GM21576 (cell line): ENCODE measurements around the gene C2CD2.

Source experiments
- ATAC-seq: cut with Tn5 transposase; IDR thresholded peaks from one replicate; pipeline ENCODE4 v1.9.1; 2021; ENCODE audit warnings: mild to moderate bottlenecking, moderate library complexity; ENCODE audit not compliant: unreplicated experiment

The C2CD2 gene

DNA sequence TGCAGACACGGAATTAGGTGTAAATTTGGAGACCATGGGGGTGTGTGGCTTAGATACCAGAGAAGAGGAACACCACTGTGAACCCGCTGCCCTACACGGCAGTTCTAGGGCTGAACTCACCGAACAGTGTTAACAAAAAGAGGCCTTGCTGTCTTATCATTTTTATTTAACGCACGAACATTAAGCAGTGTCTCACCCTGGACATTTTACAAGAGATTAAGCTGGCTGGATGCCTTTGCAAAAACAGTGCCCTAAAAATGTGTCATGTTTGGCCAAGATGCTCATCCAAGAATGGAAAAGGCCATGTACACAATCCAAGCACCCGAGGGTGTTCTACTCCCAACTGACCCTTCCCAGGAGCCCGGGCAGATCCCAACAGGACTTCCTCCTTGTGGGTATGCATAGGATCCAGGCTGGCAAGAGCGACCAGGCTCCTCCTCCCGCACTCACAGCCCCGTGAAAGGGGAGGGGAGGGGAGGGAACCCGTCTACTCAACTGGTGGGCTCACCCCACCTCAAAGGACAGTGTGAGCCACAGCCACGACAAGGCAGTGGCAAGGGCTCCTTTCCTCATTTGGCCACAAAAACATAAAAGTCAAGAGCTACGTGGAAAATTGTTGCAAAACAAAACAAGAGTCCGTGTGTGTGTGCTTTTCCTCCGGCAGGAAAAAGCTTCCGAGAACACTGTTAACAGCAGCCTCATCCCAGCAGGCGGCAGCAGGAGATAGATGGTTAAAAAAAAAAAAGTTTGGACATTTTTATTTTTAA, 20.3 kb downstream of the C2CD2 start:
- no peak for ATAC-seq

DNA sequence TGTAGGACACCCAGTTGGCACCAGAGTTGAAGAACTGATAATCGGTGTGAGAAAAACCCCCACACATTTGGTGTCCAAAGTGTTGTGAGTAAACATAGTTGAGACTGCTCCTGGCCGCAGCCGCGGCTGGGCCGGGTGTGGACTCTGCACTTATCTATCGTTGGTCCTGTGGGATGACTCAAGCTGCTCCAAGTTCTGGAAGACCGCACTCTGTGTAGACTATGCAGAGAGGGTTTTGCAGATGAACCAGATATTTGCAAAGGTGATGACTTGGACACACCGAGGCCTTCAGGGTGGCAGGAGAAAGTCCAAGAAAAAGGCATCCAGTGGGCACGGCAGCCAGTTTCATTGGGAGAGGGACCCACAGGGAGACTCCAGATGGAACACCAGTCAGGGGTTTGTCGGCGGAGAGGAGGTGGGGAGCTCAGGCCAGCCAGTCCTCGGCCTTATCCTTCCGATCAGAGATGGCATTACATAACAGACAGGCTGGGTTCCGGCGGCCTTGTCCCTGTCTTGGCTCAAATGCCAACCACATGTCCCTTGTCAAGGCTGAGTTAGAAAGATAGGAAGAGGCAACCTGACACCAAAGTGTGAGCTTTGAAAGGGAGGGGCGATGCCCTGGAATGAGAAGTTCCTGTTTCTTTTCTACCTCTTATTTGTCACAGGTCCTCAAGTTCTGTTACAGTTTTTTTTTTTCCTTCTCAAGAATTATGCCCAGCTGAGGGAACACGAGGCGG, 21.1 kb downstream of the C2CD2 start:
- ATAC-seq, result no peak

DNA sequence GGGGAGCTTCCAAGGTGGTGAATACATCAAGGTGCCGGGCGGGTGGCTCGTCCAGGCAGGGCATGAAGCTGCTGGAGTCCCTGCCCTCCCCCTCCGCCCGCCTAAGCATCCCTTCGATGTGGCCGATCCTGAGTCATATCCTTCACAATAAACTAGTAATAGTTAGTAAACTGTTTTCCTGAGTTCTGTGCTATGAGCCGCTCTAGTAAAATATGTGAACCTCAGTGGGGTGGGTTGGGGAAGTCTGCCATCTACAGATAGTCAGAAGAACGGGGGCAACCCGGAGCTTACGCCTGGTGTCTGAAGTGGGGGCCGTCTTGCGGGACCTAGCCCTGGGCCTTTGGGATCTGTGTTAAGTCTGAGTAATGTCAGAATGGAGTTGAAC, 21.6 kb downstream of the C2CD2 start:
- no peak for ATAC-seq

DNA sequence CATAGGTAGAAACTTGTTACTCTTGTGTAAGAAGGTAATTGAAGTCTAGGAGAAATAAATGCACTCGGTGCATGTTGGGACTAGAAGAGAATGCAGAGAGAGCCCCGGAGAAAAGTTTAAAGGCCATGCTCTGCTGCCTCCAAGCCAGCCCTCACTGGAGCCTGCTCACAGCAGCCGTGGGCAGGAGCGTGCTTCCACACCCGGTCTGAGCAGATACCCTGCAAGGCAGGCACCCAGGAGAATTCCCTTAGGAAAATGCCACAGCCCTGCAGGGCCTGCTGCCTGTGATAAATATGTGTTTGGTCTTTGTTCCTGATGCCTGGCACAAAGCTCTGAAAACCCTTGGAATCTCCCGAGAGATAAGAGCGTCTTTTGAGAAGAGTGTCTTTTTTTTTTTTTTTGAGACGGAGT, 22.8 kb downstream of the C2CD2 start:
- ATAC-seq, result no peak

DNA sequence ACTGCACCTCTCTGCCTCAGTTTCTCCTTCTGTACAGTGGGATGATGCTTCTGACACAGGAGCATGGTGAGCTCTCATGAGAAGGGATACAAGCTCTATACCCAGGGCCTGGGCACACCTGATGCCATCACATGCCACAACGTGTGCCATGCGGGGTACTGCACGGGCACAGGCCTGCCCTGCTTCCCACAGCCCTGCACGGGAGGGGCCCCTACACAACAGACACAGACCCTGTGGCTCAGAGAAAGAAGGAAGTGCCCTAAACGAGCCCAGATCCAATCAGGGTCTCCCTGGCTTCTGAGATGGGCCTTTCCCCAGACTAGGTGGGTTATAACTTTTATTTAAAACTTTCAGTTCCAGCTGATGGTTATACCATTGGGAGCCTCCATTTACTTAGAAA, 24.6 kb downstream of the C2CD2 start:
- ATAC-seq, result no peak

DNA sequence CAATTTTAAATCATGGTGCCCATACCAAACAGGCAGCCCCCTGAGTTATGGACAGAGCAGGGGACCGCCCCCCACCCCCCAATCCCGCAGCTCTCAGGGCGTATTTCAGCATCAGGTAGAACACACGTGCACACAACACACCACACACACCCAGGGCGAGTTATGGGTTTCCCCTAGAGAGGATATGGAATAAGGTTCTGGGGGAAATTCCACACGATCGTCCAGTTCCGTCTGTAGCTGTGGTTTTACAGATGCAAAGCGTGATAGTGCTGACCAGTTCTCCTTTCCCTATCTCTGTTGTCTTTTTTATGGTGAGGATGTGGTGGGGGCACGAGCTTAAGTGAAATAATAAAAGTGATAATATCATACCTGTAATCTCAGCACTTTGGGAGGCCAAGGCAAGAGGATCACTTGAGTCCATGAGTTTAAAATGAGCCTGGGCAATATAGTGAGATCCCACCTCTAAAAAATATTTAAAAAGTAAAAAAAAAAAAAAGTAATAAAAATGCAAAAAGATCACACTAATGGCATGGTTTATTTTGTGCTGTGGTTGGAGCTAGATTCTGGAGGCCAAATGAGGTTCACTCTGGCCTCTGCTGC, 25.1 kb downstream of the C2CD2 start:
- ATAC-seq, result no peak

DNA sequence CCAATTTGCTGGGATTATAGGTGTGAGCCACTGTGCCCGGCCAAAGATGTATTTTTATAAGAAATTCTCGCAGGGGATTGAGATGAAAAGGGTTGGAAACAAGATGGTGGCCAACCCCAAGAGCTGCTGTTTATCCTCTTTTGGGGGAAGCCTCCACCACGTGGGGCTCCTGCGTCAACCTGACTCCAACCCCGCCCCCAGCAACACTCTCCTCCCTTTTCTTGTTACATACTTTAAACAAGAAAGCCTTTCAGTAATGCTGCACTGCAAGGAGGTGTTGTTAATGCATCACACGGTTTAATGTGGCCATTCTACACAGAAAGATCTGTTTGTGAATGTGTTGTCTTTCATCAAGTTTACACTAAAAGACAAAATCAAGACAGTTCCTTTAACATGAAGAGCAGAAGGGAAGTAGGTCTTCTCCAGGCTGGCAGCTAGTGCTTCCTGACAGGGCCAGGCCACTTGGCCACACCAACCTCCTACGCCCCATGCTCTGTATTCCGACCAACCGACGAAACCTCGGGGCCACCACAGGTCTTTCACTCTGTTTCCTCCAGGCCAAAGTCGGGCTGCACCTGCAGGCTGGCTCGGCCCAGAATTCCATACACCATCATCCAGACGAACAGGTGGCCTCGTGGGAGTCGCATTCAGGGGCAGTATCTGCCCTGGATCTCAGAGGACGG, 25.9 kb downstream of the C2CD2 start:
- ATAC-seq, result no peak

DNA sequence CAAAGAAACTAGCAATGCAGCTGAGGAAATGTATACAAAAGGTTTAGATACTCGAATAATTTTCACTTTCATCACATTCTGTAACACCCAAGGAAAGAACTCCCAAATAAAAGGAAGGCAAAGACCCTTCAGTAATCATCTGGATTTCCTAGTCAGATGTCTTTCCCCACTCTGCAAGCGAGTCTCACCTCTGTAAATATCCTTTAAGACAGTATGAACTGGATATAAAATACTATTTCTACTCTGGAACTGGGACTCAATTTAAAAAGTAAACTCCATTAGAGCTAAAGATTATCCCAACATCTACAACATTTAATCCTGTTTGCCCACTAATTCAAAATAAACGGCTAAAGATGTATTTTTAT, 27.0 kb downstream of the C2CD2 start:
- ATAC-seq, result no peak

DNA sequence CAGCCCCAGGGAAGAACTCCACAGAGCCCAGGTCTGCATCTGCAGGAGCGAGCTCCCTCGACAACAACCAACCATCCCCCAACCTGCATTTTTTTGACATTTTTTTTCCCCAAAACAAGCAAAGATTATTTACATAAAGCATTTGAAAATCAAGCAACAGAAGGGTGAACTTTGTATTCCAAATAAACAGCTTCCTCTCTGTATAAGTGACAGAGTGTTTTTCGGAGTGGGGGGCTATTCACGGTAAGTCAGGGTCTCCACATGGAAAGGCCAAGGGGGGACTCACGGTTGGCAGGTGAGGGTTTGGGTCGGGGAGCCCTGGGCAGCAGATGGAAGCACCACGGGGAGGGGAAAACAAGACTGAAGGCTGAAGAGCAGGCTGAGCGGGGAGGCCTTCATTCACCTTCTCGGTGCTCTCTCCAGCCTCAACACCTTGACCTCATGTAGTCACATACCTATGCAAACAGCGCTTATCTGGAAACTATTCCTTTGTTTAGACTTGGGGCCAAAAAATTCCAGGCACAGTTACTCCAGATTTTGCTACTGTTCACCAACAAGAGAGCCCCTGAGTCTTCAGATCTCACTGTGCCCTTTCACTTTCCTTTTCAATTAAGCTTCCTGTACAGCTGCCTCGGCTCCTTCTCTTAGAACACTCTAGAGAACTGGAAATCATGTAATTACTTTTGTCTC, 27.6 kb downstream of the C2CD2 start:
- ATAC-seq, result peak; percentile 44

DNA sequence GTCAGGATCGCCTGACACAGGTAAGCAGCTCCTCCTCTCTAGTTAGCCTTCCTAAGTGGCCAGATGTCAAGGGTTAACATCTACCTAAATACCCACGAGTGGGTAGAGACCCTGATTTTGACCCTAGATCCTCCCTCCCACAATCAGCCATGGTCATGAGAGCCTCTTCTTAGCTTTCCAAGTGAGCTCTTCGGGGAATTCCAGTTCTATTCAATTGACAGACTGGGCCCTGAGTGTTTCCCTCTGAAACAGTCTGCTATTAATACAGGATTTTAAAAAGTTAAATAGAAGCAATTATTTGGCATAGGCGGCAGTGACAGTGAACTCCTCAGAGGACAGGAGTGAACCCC, 28.1 kb downstream of the C2CD2 start:
- ATAC-seq, result no peak

DNA sequence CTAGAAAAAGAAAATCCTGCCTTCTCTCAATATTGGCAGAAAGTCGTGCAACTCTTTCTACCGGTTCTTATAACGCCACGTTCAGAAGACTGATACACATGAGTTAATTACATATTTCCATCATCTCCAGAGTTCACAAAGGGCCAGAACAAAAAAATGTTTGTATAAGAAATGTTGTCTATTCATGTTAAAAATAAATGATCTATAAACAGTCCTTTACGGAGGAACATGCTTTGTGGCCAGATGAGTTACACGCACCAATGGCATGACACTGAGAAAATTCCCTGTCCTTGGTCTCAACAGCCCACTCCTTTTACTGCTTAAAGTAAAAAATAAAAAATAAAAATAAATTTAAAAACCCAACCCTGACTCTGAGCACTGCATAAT, 29.5 kb downstream of the C2CD2 start:
- ATAC-seq, result no peak

DNA sequence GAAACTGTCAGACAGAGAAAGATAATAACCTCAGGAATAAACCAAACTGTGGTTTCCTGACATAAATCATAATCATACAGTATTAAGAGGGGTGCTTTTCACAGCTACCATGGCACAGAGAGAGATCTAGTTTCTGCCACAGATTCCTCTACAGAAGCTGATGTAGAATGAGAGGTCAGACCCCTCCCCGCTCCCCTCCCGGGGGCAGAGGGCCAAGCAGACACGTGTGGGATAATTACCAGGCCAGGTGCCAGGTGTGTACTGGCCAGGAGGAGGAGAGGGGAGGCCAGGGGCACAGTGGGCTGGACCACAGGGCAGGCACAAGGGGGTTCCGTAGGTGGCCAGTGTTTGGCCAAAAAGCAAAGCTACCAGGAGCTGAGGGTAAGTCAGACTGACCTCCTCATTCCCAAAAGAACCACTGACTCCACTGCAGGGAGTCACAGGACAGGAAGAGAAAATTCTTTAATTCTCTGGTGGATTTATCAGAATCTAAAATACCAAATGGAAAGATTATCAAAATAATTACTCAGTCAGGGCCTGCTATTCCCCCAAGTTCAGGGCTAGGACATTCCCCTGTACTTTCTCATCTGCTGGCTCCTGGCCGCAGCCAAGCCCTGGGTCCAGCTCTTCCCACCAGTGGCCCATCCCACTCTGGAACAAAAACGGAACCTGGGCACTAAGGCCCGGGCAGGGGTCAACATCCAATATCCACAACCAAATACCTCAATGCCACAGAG, 30.0 kb downstream of the C2CD2 start:
- no peak for ATAC-seq

DNA sequence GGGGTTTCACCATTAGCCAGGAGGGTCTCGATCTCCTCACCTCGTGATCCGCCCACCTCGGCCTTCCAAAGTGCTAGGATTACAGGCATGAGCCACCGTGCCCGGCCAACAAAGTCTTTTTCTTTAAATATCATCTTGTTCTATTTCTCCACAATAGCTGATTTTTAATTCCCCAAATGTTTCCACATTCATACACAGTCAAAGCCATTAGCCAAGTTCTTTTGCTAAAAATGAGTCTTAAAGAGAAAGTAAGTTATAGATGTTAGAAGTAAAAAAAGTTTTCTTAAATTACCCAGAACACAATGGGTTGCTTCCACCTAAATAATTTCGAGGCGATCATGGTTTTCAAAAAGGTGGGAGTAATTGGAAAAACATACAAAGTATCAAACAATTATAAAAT, 30.6 kb downstream of the C2CD2 start:
- no peak for ATAC-seq

DNA sequence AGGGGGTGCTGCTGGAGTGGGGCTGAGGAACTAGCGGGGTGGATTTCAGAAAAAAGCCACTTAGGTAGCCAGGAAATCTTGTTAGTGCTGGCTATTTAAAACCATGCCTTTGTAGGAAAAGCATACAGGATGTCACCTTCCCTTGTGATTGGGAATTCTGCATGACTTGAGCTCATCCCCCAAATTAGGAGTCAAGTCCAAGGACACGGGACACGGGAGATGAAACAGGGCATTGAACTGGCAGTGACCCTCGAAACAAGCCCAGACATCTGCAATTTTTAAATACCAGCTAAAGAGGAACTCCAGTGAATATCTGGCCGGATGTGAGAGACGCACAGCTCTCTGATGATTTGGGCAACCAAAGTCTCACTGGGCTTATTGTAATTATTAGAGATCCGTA, 32.8 kb downstream of the C2CD2 start:
- no peak for ATAC-seq

DNA sequence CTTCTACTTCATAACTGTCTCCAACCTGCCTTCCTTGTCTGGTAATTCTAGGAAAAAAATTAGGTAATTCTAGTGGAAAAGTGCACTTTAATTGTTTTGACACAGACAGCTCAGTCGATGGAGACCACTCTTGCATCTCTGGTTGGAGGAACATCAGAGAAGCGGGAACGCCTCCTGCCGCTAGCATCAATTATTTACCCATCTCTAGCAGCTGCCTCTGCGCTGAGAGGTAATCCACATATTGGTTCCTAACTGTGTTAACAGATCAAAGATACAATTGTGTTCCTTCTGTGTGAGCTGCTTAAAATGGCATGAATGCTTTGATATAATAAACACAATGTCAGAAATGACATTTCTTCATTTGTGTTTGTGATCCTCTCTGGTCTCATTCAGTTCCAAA, 33.3 kb downstream of the C2CD2 start:
- no peak for ATAC-seq

DNA sequence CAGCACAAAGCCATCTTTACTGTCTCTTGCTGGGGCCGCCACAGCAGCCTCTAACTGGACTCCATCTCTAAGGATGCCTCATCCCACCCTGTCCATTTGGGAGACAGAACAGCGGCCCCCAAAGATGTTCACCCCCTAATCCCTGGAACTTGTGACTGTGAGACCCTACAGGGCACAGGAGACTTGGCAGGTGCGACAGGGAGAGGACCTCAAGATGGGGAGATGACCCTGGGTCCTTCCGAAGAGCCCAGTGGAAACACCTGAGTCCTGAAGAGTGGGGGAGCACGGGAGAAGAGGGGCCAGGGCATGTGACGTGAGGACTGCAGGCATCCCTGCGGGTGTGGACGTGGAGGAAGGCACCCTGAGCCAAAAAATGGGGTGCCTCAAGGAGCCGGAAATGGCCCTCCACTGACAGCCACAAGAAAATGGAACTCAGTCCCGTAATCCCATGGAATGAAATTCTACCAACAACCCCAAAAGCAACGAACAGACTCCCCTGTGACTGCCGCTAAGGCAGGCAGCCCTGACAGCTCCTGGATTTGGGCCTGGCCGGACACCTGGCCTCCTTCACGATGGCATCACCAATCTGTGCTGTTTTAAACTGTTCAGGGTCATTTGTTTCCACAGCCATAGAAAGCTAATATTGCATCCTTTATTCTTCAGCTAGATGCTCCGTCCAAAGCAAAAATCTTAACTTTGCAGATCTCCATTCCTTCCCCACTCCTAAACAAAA, 34.0 kb downstream of the C2CD2 start:
- no peak for ATAC-seq

DNA sequence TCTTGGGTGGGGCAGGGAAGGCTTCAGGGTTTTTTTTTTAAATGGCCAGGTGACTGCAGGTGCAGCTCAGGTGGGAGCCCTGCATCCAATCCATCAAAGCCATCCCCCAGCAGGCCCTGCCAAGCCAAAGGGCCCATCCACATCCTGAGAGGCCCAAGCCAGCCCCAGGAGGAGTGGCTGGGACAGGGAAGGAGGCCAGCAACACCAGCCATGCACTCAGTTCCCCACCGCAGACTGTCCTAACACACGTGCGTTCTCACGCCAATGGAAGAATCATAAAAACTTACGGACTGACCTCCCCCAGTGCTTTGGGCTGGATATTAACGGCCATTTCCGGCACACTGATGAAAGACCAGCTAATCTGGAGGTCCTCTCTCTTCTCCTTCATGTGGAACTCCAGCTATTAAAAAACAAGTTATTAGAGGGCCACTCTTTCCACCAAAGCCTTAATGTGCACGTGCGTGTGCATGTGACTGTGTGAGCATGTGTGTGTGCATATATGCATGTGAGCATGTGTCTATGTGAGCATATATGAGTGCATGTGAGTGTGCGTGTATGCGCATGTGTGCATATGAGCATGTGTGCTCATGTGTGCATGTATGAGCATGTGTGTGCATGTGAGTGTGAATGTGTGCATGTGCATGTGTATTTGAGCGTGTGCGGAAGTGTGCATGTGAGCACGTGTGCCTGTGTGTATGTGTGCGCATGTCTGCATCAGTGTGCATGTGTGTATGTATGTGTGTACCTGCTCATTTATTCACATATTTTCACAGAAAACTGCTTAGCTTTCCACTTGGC, 35.1 kb downstream of the C2CD2 start:
- ATAC-seq, result no peak

DNA sequence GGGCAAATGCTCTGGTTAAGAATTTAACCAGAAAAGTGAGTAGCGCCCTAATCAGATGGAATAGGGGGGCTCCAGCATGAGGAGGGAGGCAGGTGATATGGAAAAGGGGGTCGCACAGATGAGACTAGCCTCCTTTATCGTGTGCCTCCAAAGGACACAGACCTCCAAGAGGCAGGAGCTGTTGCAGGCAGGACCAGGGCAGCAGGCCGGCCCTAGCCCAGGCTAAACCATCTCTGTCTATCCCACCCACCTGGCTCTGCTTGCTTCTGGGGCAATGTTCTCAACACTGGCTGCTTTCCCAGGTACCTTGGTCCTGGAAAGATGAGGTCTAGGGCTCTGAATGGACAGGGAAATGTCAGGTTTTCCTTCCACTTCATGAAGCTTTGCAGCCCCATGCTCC, 36.3 kb downstream of the C2CD2 start:
- ATAC-seq, result no peak

DNA sequence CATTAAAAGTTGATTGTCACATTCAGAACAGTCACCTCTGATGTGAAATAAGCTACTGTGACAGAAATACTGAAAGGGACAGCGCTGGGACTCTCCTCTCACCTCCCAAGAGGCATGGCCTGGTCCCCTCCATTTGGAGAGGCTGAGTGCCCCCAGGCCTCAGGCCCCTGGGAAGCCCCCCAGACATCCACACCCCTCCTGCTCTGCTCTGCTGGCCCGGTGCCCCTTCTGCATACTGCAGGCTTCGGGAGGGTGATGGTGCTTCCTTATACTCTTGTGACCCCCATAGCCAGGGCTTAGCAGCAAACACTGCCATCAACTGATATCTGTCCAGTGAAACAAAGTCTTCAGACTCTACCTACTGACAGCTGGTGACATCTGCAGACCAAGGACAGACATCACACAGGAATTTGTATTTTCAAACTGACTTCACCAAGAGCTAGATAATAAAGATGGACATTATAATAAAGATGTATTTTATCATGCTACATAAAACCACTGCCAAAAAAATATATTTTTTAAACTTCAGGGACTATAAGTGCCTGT, 36.9 kb downstream of the C2CD2 start:
- no peak for ATAC-seq
